Activated CD8-positive, alpha-beta memory T cell treated with anti-CD3 and anti-CD28 coated beads, Interleukin-2, amount 50 U/mL, for 24 hours (primary cell): Measurements from ENCODE around the gene GHR.

Experiments used
- DNase-seq: peaks from one replicate; pipeline ENCODE4 v3.0.0-alpha.2; 2020; ENCODE audit errors: extremely low read depth

The GHR gene

DNA sequence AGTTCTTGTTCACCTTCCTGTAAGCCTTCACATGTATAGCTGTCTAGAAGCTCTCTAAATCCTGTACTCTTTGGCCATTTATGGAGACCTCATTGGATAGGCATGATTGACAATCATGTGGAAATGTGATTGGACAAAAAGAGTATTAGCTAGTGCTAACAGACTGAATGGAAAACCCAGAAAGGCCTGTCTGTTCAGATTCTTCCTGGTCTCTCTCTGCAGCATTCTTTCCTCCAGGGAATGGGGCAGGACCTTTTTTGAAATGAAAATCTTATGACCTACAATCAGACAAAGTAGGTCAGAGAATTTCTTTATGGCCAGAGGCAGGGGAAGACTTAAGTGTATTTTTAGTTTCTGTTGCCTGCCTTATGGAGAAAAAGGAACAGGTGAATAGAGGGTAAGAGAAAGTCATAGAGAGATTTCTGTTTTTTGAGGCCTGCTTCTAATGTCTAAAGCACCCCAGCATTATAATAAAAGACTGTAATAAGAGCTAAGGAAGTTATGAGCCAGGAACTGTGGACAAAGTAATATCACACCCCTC lies 181.0 kb downstream of the GHR start:
- no peak for DNase-seq

GRCh38 chr5:42605490-42605889 lies 182.3 kb downstream of the GHR start:
- no peak for DNase-seq

- DNase-seq = no peak
Measured at GRCh38 chr5:42606464-42606869, 183.2 kb downstream of the GHR start.

DNA sequence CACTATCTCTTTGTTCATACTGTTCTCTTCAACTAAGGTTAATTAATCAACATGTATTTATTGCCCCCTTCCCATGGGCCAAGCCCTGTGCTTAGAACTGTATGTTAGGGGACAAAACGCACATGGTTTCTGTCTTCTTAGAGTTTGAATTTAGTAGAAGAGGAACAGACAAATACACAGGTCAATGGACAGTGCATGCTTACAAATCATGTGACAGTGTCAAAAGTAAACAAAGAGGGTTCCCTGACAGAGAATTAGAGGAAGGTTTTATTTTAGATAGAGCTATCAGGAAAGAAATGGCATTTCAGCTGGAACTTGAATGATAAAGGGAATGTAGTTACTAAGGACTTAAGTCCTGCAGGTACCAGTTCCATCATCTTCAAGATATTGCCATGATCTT lies 188.2 kb downstream of the GHR start:
- no peak for DNase-seq

DNA sequence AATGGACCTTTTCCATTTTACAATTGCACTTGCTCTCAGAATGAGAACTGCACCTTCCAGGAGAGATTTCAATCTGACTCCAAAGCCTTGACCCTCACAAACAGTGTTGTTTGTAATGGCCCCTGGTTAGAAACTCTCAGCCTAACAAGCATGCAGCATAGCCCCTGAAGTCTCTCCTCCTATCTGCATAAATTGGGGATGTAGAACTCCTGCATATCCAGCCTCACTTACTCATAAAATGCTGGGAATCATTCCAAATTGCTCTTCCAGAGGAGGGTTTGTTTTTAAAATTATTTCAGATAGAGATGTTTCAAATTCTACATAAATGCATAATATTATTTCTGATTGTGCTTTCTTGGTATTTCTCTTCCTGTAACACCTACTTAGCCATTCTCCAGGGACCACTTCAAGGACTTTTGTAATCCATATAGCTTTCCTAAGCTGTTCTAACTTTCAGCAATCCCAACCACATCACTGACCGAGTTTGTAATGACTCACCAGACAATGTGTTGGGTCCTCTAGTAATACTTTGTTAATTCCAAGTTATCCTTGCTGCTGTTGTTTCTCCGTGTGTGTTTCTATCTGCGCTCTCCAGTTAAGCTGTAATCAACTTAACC lies 189.6 kb downstream of the GHR start:
- no peak for DNase-seq

- no peak for DNase-seq
Measured at GRCh38 chr5:42614509-42614908, 191.3 kb downstream of the GHR start.

- DNase-seq = no peak
Measured at GRCh38 chr5:42620579-42621216, 197.5 kb downstream of the GHR start.

GRCh38 chr5:42621242-42621641 lies 198.0 kb downstream of the GHR start:
- DNase-seq = no peak

DNA sequence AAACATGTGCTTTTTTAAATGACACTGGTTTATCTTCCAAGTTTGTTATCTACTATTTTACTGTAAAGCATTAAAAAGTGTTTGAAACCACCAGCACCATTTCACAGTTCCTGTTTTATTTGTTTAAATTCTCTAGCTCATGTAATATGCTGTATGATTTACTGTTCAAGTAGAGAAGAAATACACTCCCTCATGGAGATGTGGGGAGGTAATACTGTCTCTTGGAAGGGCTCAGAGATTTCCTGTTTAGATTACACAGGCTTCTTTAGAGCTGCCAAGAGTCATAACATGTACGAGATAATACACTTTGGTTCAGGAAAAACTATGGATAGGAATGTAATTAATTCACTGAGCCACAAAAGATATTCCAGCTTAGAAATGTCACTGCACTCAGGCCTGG lies 198.4 kb downstream of the GHR start:
- DNase-seq = no peak

DNA sequence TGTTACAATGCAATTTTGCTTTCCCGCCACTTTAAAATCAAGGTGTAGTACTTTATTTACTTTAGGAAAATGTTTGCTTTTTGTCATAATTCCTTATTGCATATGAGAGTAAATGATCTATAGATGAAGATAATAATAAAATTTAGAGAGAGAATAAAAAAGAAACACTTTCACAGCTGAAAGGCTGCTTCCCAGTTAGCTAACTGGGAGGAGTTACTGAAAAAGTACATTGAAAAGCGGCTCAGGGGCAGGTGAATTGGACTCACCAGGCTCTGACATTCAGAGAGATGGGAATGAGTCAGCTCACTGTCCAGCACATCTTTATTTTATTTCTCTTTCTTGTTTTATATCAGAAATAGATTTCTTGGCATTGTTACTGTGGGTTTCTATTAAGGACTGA lies 201.7 kb downstream of the GHR start:
- DNase-seq = no peak

DNA sequence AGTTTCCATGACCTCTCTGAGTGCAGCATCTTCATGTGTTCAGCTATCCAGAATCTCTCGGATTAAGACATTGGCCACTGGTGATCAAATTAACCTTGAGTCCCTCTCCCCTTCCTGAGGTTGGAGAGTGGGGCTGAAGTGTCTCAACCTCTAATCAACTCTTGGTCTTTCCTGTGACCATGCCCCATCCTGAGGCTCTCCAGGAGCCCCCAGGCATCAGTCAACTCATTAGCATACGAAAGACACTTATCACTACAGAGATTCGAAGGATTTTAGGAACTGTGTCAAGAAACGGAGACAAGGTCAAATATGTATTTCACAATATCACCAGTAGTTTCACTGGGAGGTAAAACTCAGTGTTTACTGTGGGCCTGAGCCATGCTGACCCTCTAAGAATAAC lies 203.2 kb downstream of the GHR start:
- no peak for DNase-seq

DNA sequence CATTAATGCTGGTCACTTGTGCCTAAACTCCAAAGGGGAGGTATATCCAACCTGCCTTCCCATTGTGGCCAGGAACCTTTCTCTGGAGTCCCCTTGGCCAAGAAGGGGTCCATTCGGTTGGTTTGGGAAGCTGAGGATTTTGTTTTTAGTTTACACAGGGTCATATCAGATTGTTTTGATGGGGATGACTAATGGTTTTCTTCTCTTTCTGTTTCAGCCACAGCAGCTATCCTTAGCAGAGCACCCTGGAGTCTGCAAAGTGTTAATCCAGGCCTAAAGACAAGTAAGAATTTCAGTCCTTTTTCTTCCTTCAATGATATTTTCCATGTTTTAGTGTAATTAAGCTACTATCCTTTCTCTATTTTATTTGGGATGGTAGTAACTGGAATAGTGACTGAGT lies 205.6 kb downstream of the GHR start:
- DNase-seq = no peak

DNA sequence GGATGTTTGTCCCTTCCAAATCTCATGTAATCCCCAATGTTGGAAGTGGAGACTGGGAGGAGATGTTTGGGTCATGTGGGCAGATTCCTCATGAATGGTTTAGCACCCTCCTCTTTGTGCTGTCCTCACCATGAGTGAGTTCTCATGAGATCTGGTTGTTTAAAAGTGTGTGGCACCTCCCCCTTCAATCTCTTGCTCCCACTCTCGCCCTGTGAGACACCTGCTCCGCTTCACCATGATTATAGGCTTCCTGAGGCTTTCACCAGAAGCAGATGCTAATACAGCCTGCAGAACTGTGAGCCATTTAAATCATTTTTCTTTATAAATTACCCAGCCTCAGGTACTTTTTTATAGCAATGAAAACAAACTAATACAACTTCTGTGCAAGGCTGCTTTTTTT lies 206.0 kb downstream of the GHR start:
- no peak for DNase-seq

- no peak for DNase-seq
Measured at GRCh38 chr5:42631241-42631640, 208.0 kb downstream of the GHR start.

GRCh38 chr5:42632354-42632900 lies 209.2 kb downstream of the GHR start:
- DNase-seq = no peak

GRCh38 chr5:42634575-42634974 lies 211.3 kb downstream of the GHR start:
- no peak for DNase-seq

DNA sequence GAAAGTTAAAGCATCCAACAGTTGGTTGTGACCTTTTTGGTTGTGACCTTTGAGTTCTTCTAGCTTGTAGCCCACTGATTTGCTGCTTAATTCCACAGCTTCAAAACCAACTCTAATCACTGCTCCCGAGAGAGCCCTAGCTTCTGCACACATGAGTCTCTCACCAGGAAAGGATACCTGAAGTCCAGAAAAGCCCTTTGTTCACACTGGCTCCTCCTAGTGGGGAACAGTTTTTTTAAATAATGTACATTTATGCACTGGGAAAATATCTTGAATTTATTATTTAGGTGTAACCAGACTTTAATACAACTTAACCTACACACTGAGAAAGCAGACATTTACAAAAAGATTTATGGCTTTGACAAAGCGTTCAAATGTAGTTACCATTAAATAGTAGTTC lies 213.2 kb downstream of the GHR start:
- DNase-seq = no peak

GRCh38 chr5:42636946-42637345 lies 213.7 kb downstream of the GHR start:
- DNase-seq = no peak

GRCh38 chr5:42638972-42639371 lies 215.7 kb downstream of the GHR start:
- no peak for DNase-seq

GRCh38 chr5:42640835-42641234 lies 217.6 kb downstream of the GHR start:
- no peak for DNase-seq

- no peak for DNase-seq
Measured at GRCh38 chr5:42641336-42642005, 218.2 kb downstream of the GHR start.

- DNase-seq = no peak
Measured at GRCh38 chr5:42642006-42642405, 218.8 kb downstream of the GHR start.

- no peak for DNase-seq
Measured at GRCh38 chr5:42643360-42643759, 220.1 kb downstream of the GHR start.
